ENCODE data around the gene CD1E. TPM values are rescaled to one million over a fixed set of nuclear protein-coding genes. Genes with fewer than 3 reads are reported as not detected.

The CD1E gene
- total RNA-seq, 1 donor from 2014 or later, result not detected

- no peak overlapping the region for H3K27ac Mint-ChIP-seq
- H3K36me3 Mint-ChIP-seq, result no peaks in the 10 kb centered on the region
- no peak for DNase-seq (ENCODE audit: low spot score in 2 of 2, unreplicated experiment in 2 of 2)
- no peak for TF ChIP-seq CTCF (IDR thresholded peaks at IDR 0.05; ENCODE audit: unreplicated experiment)
- H3K4me1 Mint-ChIP-seq, result no peaks in the 10 kb centered on the region
- peaks cover 12% of the 10 kb centered on the region for H3K27me3 Mint-ChIP-seq (ENCODE audit: low read depth)
- H3K4me3 Mint-ChIP-seq, result no peak overlapping the region
- no peaks in the 10 kb centered on the region for H3K9me3 Mint-ChIP-seq
These were observed 561 bp downstream of the CD1E start for GRCh38 chr1:158354255-158354654.

GRCh38 chr1:158355773-158356285, 2.1 kb downstream of the CD1E start:
- TF ChIP-seq CTCF (IDR thresholded peaks at IDR 0.05; ENCODE audit: unreplicated experiment), result no peak
- H3K4me1 Mint-ChIP-seq, result no peaks in the 10 kb centered on the region
- H3K4me3 Mint-ChIP-seq, result no peak overlapping the region
- no peak for DNase-seq (ENCODE audit: low spot score in 2 of 2, unreplicated experiment in 2 of 2)
- H3K27me3 Mint-ChIP-seq (ENCODE audit: low read depth), result peaks cover 12% of the 10 kb centered on the region
- no peaks in the 10 kb centered on the region for H3K36me3 Mint-ChIP-seq
- no peaks in the 10 kb centered on the region for H3K9me3 Mint-ChIP-seq
- H3K27ac Mint-ChIP-seq, result no peak overlapping the region

GRCh38 chr1:158356616-158357015, 2.9 kb downstream of the CD1E start:
- Mint-ChIP-seq H3K27ac (no peak overlapping the region), H3K9me3 (no peaks in the 10 kb centered on the region)

GRCh38 chr1:158357441-158357840, 3.7 kb downstream of the CD1E start:
- no peaks in the 10 kb centered on the region for H3K4me1 Mint-ChIP-seq
- no peak overlapping the region for H3K27ac Mint-ChIP-seq
- TF ChIP-seq CTCF (IDR thresholded peaks at IDR 0.05; ENCODE audit: unreplicated experiment), result no peak
- H3K9me3 Mint-ChIP-seq, result no peaks in the 10 kb centered on the region
- H3K27me3 Mint-ChIP-seq (ENCODE audit: low read depth), result peaks cover 12% of the 10 kb centered on the region
- DNase-seq (ENCODE audit: low spot score in 2 of 2, unreplicated experiment in 2 of 2), result no peak
- H3K36me3 Mint-ChIP-seq, result no peaks in the 10 kb centered on the region
- H3K4me3 Mint-ChIP-seq, result no peak overlapping the region

More at GRCh38 chr1:158356616-158357015, 2.9 kb downstream of the CD1E start:
- H3K4me1 Mint-ChIP-seq, result no peaks in the 10 kb centered on the region
- peaks cover 12% of the 10 kb centered on the region for H3K27me3 Mint-ChIP-seq (ENCODE audit: low read depth)
- no peak overlapping the region for H3K4me3 Mint-ChIP-seq
- no peak for DNase-seq (ENCODE audit: low spot score in 2 of 2, unreplicated experiment in 2 of 2)
- no peaks in the 10 kb centered on the region for H3K36me3 Mint-ChIP-seq
- no peak for TF ChIP-seq CTCF (IDR thresholded peaks at IDR 0.05; ENCODE audit: unreplicated experiment)

- no peaks in the 10 kb centered on the region for H3K9me3 Mint-ChIP-seq
- H3K27me3 Mint-ChIP-seq (ENCODE audit: low read depth), result peaks cover 2% of the 10 kb centered on the region
- no peak overlapping the region for H3K27ac Mint-ChIP-seq
- no peak for TF ChIP-seq CTCF (IDR thresholded peaks at IDR 0.05; ENCODE audit: unreplicated experiment)
- H3K4me3 Mint-ChIP-seq, result no peak overlapping the region
- DNase-seq (ENCODE audit: low spot score in 2 of 2, unreplicated experiment in 2 of 2), result no peak
- H3K36me3 Mint-ChIP-seq, result no peaks in the 10 kb centered on the region
- no peaks in the 10 kb centered on the region for H3K4me1 Mint-ChIP-seq
These were observed 8.8 kb downstream of the CD1E start for GRCh38 chr1:158362482-158362881.

GRCh38 chr1:158362941-158363340, 9.2 kb downstream of the CD1E start:
- Mint-ChIP-seq H3K9me3 (no peaks in the 10 kb centered on the region), H3K4me3 (no peak overlapping the region), H3K27ac (no peak overlapping the region), H3K36me3 (no peaks in the 10 kb centered on the region), H3K27me3 (ENCODE audit: low read depth) (peaks cover 2% of the 10 kb centered on the region), H3K4me1 (no peaks in the 10 kb centered on the region)
- TF ChIP-seq CTCF (IDR thresholded peaks at IDR 0.05; ENCODE audit: unreplicated experiment), result no peak
- DNase-seq (ENCODE audit: low spot score in 2 of 2, unreplicated experiment in 2 of 2), result no peak

Measured in mesothelial cell of epicardium (in vitro differentiated cells).